Measurements from ENCODE around the gene TMEM203.

The TMEM203 gene

GRCh38 chr9:137217276-137218211 is 12.1 kb upstream of the TMEM203 start:
- DNase-seq, result peak; percentile 85 to 89

GRCh38 chr9:137216188-137216965 is 10.9 kb upstream of the TMEM203 start:
- DNase-seq, result no peak

GRCh38 chr9:137215196-137215986 is 9.9 kb upstream of the TMEM203 start:
- no peak for DNase-seq

- DNase-seq, result no peak
Measured at GRCh38 chr9:137214620-137215019, 9.2 kb upstream of the TMEM203 start.

- no peak for DNase-seq
Measured at GRCh38 chr9:137213160-137214060, 8.0 kb upstream of the TMEM203 start.

- no peak for DNase-seq
Measured at GRCh38 chr9:137212520-137212919, 7.1 kb upstream of the TMEM203 start.

- no peak for DNase-seq
Measured at GRCh38 chr9:137211532-137211931, 6.1 kb upstream of the TMEM203 start.

- DNase-seq, result no peak
Measured at GRCh38 chr9:137206602-137207001, 1.2 kb upstream of the TMEM203 start.

- DNase-seq, result no peak
Measured at GRCh38 chr9:137204731-137205125, 720 bp downstream of the TMEM203 start.

GRCh38 chr9:137202966-137203365 is 2.5 kb downstream of the TMEM203 start:
- DNase-seq, result no peak

- no peak for DNase-seq
Measured at GRCh38 chr9:137201205-137201868, 4.1 kb downstream of the TMEM203 start.

GRCh38 chr9:137200311-137201204 is 4.9 kb downstream of the TMEM203 start, which contains the start of gene TPRN:
TSS of gene TPRN (minus strand) at chr9:137200741. CDS start at chr9:137200711, 30 bp downstream.
- peak; percentile 99 for DNase-seq

- DNase-seq, result no peak
Measured at GRCh38 chr9:137199411-137200121, 5.9 kb downstream of the TMEM203 start.

GRCh38 chr9:137198902-137199283 is 6.6 kb downstream of the TMEM203 start:
- DNase-seq, result no peak

- no peak for DNase-seq
Measured at GRCh38 chr9:137198051-137198901, 7.2 kb downstream of the TMEM203 start.

GRCh38 chr9:137195525-137196220 is 9.8 kb downstream of the TMEM203 start:
- no peak for DNase-seq

GRCh38 chr9:137194909-137195308 is 10.5 kb downstream of the TMEM203 start:
- DNase-seq, result no peak

- DNase-seq, result no peak
Measured at GRCh38 chr9:137194388-137194787, 11.1 kb downstream of the TMEM203 start.

All from SW 1271 (cell line).